GM21360 (cell line): ENCODE results near the gene FAM53B.

Source experiments
- ATAC-seq: cut with Tn5 transposase; IDR thresholded peaks from one replicate; pipeline ENCODE4 v1.9.1; 2021; ENCODE audit warnings: mild to moderate bottlenecking, moderate library complexity; ENCODE audit not compliant: unreplicated experiment

FAM53B gene

DNA sequence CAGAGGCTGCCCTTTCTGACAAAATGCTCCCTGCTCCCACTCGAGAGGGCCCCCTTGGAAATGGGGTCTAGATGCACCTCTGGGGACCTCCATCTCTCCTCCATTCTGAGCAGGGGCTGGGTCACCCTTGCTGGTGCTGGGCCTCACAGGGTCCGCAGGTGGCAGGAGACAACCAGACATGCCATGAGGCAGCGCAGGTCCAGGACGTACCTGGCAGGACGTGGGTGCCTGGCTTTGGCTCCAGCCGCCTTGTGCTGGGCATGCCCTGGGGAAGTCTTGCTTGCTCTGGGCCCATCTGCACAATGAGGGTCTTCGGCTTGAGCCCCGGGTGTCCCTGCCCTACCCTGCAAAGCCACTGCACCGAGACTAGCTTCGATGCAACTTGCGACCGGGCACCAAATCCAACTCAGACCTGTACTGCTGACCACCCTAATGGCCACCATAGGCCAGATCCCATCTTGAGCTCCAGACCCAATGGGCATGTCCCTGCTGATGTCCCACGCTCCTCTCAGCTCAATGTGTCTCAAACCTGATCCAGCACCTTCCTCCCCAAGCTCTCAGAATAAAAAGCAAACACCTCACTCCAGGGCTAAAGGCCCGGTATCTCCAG is 107.0 kb downstream of the FAM53B start:
- no peak for ATAC-seq

DNA sequence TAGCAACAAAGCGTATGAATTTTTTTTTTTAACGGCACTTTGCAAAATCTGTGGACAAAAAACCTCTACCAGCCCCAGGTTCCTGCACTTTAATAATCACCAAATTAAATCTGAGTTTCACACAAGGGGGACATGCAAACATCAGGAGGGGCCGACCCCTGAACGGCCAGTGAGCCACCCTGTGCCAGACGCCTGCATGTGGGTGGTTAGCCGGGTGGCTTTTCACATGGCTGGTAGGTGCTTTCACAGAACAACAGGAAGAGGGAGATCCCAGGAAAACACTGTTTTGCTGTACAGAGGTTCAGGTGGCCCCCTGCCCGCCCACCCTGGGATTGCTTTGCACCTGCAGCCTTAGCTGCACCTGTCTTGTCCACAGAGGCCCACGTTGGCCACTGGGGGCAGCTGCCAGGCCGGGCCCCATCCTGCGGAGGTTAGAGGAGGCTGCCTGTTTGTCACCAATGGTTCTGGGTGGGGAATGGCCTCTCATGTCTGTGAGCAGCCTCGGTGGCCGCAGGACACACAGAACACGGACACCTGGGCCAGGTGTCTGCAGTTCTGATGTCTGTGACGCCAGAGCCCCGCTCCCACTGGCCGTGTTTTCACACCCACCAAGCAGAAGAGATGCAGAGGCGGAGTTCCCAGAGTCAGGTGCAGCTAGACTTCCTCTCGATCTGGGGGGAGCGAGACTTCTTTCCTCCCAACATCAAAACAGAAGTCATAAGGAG is 107.7 kb downstream of the FAM53B start:
- no peak for ATAC-seq

DNA sequence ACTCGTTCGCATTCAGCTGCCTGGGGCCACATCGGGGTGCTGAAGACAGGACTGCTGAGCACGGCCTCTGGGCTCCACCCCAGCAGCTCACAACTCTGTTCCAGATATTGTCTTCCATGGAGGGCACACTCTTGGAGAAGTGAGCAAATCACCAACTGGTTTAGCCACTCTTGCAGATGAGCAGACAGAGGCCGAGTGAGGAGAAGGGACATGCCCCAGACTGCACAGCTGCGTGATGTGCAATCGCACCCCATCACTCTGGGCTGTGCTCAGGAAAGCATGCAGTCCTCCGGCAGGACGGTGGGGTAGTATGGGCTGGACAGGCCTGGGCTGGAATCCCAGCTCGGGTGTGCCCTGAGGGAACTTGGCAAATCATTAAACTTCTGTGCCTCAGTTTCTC is 111.6 kb downstream of the FAM53B start:
- no peak for ATAC-seq

DNA sequence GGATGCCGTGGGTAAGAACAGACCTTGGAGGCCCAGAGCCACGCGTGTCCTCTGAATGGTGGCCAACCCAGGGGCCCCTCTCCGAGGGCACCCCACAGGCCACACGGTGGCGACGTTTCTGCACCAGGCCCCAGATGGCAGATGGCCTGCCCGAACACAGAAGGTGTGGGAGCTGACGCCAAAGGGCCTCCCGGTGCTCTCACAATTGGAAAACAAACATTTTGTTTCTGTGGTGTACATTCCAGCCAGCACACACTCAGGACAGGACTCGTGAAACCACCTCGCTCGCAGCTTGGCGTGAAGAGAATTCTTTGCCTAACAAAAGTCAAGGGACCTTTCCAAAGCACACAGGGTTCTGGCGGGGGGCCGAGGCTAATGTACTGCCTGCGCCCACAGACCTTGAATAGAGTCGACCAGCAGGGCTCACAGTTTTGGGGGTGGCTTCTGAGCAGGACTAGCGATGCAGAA is 112.1 kb downstream of the FAM53B start:
- no peak for ATAC-seq

DNA sequence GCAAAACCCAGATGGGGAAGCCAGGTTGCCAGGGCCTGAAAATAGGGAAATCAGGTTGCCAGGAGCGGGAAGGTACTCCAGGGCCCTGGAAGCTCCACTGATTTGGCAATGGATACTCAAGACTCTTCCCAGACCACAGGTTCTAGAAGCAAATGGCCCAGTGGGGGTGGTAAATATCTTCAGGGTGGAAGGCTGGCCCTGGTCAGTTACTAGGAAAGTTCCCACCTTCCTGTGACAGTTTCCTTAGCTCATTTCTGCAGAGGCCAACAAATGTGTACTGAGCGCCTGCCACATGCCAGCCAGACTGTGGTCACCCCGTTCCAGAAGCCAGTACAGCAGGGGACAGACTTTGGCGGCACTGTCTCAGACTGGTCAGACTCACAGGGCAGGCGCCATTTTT is 113.6 kb downstream of the FAM53B start:
- ATAC-seq, result no peak

DNA sequence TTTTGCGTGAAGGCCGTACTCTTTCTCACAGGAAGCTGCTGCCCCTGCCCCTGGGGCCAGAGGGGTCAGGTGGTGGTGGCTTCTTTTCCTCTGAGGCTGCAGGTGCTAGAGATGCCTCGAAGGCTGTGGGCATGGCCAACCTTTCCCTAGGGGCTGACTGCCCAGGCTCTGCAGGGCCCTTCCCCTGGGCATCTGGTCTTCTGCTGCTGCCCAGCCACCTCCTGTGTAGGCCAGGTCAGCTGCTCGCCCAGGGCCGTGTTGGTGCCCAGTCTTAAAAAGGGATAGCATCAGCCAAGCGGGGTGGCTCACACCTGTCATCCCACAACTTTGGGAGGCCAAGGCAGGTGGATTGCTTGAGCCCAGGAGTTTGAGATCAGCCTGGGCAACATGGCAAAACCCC is 114.3 kb downstream of the FAM53B start:
- no peak for ATAC-seq

DNA sequence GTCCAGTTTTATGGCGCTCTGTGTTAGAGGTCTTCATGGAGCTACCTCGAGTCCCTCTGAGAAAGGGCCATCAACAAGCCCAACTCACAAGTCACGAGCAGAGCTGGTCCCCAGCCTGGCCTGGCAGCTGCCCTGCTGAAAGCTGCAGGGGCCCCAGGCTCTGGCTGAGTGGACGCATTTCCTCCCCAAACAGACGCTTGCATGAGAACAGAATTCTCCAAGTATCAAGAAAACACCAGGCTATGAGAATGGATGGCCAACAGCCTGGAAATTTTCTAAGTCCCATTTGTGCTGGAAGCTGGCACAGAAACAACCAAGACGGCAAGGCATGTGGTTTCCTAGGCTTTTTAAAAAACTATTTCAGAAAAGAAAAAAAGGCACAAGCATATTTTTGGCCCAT is 114.8 kb downstream of the FAM53B start:
- ATAC-seq, result no peak

DNA sequence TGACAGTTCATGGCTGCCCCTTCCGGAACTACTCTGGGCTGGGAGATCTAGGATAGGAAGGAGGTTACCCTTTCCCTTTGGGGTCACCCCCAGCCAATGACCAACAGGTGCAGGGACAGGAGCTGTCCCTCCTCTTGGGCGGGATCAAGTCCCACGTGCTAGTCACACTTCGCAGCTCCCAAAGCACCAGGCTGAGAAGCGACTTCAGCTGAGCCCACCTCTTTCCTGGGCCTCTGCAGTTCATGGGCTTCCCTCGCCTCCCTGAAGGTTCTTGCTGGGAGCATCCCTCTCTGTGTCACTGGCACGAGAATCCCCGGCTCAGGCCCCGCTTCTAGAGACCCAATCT is 115.5 kb downstream of the FAM53B start:
- no peak for ATAC-seq

DNA sequence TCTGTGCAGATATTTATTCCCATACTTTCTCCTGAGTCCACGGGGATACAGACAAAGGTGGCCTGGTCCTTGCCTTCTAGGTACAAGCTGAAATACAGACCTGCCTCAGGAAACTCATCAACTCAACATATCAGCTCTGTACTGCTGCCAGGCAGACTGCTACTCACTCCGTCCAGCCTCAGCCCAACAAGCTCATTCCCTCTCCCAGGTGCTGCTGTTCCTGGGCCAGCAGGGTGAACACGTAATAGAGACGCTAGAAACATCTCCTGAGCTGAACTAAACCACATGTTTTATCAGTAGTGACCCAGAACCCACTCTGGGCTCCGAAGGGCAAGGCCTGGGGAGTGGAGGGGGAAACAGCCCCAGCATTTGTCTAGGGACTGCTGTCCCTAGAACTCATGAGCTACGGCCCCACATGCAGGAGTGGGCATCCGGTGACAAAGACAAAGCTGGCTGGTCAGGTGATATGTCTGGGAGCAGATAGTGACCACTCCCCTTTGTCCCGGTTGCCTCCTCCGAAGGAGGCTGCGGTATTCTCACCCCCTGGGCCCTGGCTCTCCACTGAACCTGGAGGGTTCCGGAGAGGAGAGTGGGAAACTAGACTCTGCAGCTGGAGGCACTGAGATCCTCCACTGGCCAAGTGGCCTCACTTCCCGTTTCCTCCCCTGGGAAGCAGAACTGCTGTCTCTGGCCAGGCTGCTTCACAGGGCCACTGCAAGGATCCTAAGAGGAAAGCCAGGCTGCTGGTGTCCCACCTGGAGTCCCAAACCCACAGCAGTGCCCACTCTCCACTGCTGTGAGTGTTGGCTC is 116.1 kb downstream of the FAM53B start:
- ATAC-seq, result no peak

DNA sequence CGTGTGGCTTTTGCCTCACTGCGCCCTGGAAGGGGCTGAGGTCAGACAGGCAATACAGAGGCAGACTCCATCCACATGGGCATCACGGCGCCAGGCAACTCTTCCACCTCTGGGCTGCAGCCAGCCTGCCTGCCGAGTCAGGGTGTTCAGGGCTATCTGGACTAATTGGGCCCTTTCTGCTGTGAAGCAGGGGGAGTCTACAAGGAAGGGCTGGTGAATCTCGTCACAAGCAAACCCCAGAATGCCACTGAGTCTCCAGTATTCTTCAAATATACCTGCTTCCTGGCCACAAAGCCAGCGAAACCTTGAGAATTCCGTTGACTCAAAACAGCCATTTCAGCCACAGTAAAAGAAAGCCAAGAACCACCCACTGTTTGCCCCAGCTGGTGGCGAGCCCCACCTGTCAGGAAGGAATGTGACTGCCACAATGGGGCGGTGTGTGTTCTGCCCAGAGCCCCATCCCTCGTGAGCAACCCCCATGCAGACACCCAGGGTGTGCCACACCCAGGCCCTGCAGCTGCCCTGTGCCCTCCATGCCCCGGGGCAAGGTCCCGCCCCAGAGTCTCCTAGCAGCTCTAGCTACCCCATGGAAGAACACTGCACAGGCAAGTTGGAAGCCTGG is 117.3 kb downstream of the FAM53B start:
- peak; percentile 64 for ATAC-seq

DNA sequence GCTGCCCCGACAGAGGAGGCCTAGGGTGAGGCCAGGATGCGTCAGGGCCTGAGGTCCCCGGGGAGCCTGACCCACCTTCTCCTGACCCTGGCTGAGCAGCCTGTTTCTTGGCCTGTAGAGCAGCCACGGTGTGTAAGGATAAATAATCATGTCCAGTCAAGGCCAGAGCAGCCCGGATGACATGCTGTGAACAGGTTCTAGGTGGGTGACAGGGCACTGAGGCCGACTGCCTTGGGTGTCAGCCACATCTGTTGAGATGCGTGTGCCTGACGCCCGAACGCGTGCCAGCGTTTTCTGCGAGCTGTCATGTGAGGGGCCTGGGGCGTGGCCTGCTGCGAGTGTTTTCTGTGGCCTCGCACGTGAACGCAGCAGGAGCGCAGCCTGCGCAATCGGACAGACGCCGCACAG is 118.3 kb downstream of the FAM53B start:
- ATAC-seq, result no peak

DNA sequence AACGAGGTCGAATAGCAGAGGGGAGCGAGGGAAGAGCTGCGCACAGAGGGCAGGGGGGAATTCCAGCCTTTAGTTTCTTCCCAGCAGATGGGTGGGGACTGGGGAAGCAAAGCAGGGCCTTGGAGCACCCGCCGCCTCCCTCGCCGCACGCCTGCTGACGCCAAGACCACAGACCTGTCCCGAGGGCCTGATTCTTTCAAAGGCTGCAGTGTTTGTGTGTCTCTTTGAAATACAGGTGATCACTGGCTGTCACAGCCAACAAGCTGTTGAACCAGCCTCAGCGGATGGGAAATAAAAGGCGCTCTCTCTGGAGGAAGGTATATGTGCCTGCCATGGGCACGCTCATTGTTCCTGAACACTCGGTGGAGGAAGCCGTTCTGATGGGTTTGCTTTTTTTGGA is 119.3 kb downstream of the FAM53B start:
- no peak for ATAC-seq

DNA sequence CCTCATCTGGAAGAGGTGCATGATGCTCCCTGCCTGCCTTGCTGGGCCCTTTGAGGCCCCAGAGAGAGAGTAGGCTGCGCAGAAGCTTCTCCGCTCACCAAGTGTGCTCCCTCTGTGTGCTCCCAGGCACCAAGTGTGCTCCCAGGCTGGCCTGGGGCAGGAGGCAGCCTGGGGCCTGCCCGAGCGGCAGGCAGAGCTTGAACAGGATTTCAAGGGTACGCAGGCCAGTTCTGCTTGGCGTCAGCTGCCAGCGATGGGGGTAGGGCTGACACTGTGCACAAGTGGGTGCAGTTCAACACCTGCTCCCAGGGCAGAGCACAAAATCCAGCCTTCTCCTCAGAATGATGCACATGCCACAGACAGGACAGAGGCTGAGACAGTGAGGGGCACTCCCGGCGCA is 119.7 kb downstream of the FAM53B start:
- no peak for ATAC-seq

DNA sequence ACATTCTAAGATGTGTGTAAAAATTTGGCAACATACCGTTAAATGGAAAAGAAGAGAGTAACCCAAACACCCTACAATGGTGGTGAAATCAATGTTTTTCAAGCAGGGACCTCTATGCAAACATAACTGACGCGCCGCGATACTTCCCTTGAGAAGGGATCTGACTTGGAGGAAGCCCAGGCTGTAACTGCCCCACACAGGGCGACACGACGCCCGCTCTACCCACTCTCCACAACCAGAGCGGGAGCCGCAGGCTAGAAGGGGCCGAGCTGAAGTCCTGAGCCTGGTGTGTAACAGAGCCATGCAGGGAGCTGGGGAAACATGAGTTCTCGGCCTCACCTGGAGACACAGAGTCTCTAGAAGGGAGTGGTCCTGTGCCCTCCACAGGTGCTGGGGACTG is 120.2 kb downstream of the FAM53B start:
- ATAC-seq, result no peak

DNA sequence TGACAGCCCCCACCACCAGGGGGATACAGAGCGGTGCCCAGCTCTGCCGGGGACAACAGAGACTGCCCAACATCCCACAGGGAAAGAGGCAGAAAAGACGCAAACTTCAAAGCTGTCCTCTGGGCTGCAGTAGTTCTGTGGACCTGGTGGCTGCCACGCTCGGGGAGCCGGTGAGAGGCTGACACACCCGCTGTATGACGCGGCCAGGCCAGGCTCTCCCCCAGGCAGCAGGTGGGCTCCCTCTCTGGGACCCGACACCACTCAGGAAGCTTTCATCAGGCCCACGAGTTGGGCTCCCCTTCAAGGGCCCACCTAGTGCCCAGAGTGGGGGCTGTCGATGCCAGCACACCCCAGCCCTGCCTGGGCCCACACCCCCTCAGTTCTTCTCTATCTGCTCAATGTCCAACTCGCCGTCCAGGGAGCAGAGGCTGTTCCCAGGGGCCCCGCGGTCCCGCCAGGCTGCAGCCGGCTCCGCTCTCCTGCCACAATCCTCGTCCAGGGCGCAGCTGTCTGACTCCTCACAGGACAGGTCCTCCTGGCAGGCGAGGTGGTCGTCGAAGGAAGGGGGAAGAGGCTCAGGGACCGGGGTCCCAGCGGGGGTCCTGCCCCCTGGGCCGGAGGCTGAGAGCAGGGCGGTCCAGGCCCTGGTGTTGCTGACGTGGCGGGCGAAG is 121.2 kb downstream of the FAM53B start:
- no peak for ATAC-seq

DNA sequence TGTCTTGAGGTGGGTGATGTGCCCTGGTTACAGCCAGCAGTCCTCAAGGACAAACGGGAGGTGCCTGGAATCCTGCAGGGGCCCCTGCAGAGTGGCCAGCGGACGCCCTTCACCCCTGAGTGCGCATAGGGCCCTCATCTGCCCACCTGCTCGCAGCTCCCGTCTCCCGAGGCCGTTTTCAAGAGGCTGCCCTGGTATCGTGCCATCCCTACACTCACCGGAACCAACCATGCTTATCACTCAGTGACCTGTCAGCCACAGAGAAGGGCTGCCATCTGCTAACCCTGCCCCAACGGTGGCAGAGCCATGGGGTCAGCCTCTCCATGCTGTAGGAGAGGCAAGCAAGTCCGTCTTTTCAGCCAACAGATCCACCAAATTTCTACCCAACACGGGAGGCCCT is 122.0 kb downstream of the FAM53B start:
- ATAC-seq, result no peak

DNA sequence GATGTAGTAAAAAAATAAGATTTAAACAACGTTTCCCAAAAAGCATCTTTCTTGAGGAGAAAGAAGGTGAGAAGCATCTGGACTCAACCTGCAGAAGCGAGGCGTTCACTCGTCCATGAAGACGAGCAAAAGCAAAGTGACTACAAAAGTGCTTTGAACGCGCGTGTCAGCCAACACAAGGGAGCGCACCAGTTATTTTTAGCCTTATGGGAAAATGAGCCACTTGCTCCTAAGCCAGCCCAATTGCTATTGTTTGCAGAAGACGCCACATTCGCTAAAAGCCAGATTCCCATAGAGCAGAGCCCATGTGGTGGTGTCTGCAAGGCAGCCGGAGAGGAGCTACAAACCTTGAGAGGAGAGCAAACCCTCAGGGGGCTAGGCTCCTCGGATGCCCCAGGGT is 122.5 kb downstream of the FAM53B start:
- no peak for ATAC-seq

DNA sequence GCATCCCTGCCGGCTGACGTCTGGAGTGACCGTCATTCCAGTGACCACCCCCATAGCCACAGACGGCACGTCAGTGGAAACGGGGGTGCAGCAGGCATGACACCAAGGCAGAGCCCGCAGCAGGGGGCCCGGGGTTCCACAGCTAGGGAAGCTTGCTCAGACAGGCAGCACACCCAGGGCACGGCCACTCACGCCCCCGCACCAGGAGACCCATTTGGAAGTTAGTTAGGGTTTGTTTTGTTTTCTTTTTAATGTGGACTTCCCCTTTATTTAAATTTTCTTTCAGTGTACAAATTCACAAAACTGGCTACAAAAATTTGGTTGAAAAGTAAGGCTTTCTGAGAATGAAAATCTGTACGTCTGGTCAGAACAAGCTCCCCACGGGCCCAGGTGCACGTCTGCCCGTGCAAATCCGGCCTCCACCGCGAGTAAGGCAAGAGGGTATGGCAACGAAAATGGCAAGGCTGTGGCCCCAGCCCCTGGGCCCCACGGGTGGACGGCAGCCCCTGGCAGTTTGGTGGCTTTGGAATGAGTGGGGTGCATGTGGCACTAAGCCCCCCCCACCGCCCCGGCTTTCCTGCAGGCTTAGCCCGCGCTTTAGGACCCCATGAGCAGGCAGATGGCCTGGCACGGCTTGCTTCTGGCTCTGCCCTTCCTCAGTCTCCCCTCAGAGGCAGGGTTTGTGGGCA is 124.2 kb downstream of the FAM53B start:
- no peak for ATAC-seq

DNA sequence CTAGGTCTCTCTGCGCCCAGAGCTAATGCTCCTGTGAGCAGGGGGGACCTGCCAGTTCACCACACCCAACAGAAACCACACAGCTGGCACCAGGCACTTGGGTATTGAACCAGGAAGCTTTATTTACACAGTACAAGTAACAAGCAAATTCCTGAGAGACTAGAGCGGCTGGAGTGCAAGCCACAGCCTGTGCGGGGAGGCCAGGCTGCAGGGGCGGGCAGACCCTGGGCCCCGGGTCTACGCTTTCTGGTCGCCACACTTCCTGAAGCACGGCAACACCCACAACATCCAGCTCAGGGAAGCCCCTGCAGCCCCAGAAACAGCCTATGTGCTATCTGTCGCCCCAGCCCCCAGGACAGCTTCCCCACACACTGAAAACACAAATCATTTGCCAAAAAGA is 125.0 kb downstream of the FAM53B start:
- no peak for ATAC-seq

DNA sequence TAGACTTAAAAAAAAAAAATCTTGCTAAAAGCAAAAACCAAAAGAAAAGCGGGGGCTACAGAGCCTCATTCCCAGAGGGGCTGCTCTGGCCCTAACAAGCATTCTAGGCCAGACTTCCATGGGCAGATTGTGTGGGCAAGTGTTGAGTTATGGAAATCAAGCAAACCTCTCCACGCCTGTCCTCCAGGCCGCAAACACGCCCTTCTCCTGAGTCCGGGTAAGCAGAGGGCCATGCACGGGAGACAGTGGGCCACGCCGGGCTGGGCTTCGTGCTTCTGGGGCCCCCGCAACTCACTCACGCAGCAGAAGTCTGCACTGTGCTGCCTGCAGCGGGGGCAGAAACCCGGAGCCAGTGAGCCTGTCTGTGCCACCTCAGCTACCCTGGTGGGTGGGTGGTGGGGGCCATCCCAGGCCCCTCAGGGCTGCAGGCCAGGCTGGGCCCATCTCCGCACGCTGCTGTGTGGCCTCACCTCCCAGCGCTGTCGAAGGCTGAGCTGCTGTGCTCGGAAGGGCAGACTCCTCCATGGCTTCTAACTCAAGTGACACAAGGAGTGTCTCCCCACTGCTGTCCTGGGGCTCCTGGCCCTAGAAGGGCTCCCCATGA is 125.6 kb downstream of the FAM53B start:
- no peak for ATAC-seq
